Right lobe of liver (tissue), 6 donors: Measurements from ENCODE around the gene LTBP3. TPM values are rescaled to one million over a fixed set of nuclear protein-coding genes. Genes with fewer than 3 reads are reported as not detected.

Source experiments
- ATAC-seq, 4 donors: fragments of 200-7000 bp; cut with Tn5 transposase; one replicate each; pipeline ENCODE4 v1.9.1; 2020; ENCODE audit warnings: mild to moderate bottlenecking in 4 of 4, moderate library complexity in 4 of 4
- DNase-seq, 3 donors: peaks; one replicate each; pipeline ENCODE4 v3.0.0-alpha.2; 2020
- H3K27ac ChIP-seq, 3 donors: fragments of 200-600 bp; one replicate each; pipeline ENCODE4 v1.8.0; 2022
- H3K27me3 ChIP-seq, 2 donors: fragments of 200-600 bp; one replicate each; pipeline ENCODE4 v1.8.0; 2022
- H3K36me3 ChIP-seq, 4 donors: fragments of 200-600 bp; sonication (generic) in 1 of 4; one replicate each; pipeline versions ENCODE4 v1.5.1 to v1.8.0; 2017 to 2022; ENCODE audit warnings: control low read depth in 1 of 4
- H3K4me1 ChIP-seq, 4 donors: fragments of 200-600 bp; sonication (generic) in 1 of 4; one replicate each; pipeline versions ENCODE4 v1.5.1 to v1.8.0; 2017 to 2022; ENCODE audit warnings: control low read depth in 1 of 4
- H3K4me3 ChIP-seq, 3 donors: fragments of 200-600 bp; one replicate each; pipeline ENCODE4 v1.8.0; 2022
- H3K9me3 ChIP-seq, 4 donors: fragments of 200-600 bp; sonication (generic) in 1 of 4; one replicate each; pipeline versions ENCODE4 v1.5.1 to v1.8.0; 2017 to 2022; ENCODE audit warnings: control low read depth in 1 of 4
- POLR2A ChIP-seq: fragments of 450-650 bp; IDR thresholded peaks from one replicate; pipeline ENCODE4 v1.6.1; 2017; ENCODE audit warnings: antibody characterized with exemption, mild to moderate bottlenecking
- WGBS: methylation state at CpG from one replicate; pipeline ENCODE4 v1.1.6; 2018; ENCODE audit warnings: low coverage, low lambda C conversion rate; ENCODE audit not compliant: insufficient coverage; ENCODE audit errors: missing lambda C conversion rate; 5-methylcytosine and 5-hydroxymethylcytosine counted together
- intact Hi-C, 2 donors: fragments of 100-400 bp; cut with DNase I; formaldehyde crosslinking; loops; one replicate each; pipeline versions ENCODE4 v1.11.2 to v1.14.1; 2022
- total RNA-seq, 6 experiments: library from RNA; depleted of rRNA in 2 of 6; stranded (reverse); fragments of >200 nt in 2 of 6; fragmentation: NEBNext Ultra II Directional in 3 of 6; extraction: Animal tissue kit (Norgen Biotek cat#: 25700) in 3 of 6; gene quantifications; one replicate each; pipeline versions ENCODE4 v1.1.0 to v1.2.4, GENCODE V29; 2016 to 2023
- TF ChIP-seq, protein P1 (sequence below), 4 donors: fragments of 200-600 bp in 3 of 4; fragments of 450-650 bp in 1 of 4; IDR thresholded peaks; one replicate each; pipeline versions ENCODE4 v1.5.1 to v1.8.0; 2016 to 2022; ENCODE audit warnings: antibody characterized with exemption in 4 of 4, mild to moderate bottlenecking in 2 of 4
- donor health status: DM: no; HTN: yes; CAD: no.
- donor health status: DM: no; HTN: no; CAD: no.
- donor health status: DM: no; HTN: no; CAD: no.
- donor health status: DM: no; HTN: yes; CAD: no.
- donor health status: DM: no; HTN: yes; CAD: no.

Gene LTBP3
- total RNA-seq, 6 experiments from 2014 or later = 26.6 to 94.1 (median 46.8) TPM

DNA sequence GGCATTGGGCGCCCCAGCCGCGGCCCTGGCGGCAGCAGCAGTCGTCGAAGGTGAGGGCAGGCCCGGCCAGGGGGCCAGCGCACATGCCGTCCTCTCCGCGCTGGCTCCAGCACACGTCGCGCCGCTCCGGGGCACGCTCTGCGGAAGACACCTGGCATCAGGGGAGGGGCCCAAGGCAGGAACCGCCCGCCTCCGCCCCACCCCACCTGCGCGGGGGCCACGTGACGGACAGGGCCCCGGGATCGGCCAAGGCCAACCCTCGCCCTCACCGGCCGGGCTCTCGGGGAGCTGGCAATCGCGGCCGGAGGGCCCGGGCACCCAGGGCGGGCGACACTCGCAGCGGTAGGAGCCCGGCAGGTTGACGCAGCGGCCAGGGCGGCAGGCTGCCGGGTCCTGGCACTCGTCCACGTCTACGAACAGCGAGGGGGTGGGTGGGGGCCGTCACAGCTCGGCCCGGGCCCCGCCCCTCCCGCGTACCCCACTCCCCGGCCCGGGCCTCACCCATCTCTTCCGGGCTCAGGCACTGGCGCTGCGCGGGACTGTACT lies 18.3 kb downstream of the LTBP3 start:
- TF ChIP-seq, protein P1, sequence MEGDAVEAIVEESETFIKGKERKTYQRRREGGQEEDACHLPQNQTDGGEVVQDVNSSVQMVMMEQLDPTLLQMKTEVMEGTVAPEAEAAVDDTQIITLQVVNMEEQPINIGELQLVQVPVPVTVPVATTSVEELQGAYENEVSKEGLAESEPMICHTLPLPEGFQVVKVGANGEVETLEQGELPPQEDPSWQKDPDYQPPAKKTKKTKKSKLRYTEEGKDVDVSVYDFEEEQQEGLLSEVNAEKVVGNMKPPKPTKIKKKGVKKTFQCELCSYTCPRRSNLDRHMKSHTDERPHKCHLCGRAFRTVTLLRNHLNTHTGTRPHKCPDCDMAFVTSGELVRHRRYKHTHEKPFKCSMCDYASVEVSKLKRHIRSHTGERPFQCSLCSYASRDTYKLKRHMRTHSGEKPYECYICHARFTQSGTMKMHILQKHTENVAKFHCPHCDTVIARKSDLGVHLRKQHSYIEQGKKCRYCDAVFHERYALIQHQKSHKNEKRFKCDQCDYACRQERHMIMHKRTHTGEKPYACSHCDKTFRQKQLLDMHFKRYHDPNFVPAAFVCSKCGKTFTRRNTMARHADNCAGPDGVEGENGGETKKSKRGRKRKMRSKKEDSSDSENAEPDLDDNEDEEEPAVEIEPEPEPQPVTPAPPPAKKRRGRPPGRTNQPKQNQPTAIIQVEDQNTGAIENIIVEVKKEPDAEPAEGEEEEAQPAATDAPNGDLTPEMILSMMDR (IDR thresholded peaks at IDR 0.05) = peak in 1 of 4 donors; percentile 55
- no peak for TF ChIP-seq POLR2A
- intact Hi-C loops = loop anchor here (5.0 kb wide), 2 partner anchors 32 to 37 kb away; partner anchors contain the start of genes EHBP1L1 (in 1 of the 2), FAM89B (in 1 of the 2) and ZNRD2 (in 1 of the 2)
- Histone ChIP-seq H3K27me3 (no peaks in the 10 kb centered on the region), H3K9me3 (no peaks in the 10 kb centered on the region), H3K4me3 (peak overlapping the region; percentile 46 to 60 (median 59)), H3K4me1 (peaks cover 0 to 16% (median 8%) of the 10 kb centered on the region in 4 donors), H3K36me3 (peaks cover 0 to 16% (median 6%) of the 10 kb centered on the region in 4 donors), H3K27ac (peak overlapping the region; percentile 10 to 79 (median 60))
- ATAC-seq (peak in 2 of 4 donors; percentile 2 to 14), DNase-seq (no peak)
- WGBS = no CpG with 5 or more reads among the region's 60 CpGs

DNA sequence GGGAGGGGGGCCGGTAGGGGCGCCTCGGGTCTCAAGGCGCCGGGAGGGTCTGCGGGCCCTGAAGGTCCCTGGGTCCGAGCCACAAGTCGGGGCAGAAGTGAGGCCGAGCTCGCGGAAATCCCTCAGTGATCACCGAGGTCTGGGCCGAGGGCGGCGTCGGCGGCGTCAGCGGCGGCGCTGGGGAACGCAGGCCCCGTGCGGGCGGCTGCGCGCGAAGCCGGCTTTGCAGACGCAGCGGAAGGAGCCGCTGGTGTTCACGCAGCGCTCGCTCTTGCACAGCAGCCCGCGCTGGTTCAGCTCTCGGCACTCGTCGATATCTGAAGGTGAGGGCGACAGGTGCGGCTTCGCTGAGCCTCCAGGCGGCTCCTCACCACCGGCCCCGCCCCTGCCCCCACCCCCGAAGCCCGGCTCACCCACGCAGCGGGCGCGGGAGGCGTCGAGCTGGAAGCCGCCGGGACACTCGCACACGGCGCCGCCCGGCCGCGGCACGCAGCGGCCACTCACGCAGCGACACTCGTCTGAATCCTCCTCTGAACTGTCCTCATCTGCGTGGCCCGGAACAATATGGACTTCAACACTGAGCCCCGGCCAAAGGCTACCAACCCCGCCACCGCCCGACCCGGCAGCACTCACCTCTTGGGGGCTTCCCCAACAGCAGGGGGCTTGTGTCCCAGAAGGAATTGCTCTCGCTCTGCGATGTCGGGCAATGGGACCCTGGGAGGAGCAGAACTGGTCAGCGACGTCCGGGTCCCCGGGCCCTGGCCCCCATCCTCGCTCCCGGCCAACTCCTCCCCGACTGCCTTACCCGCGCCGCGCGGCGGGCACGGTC lies 19.0 kb downstream of the LTBP3 start:
- TF ChIP-seq, protein P1 (IDR thresholded peaks at IDR 0.05) = no peak
- H3K27me3 ChIP-seq = no peaks in the 10 kb centered on the region
- WGBS = 80% methylated on average over 6 of the region's 92 CpGs
- intact Hi-C loops = loop anchor here in 1 of 2 donors (5.0 kb wide), 1 partner anchor 33 kb away; the partner anchor contains the start of genes FAM89B and ZNRD2
- no peaks in the 10 kb centered on the region for H3K9me3 ChIP-seq
- peaks cover 0 to 16% (median 8%) of the 10 kb centered on the region in 4 donors for H3K4me1 ChIP-seq
- peaks cover 0 to 16% (median 6%) of the 10 kb centered on the region in 4 donors for H3K36me3 ChIP-seq
- peak overlapping the region in 1 of 3 donors; percentile 79 for H3K27ac ChIP-seq
- H3K4me3 ChIP-seq = peak overlapping the region in 2 of 3 donors; percentile 59 to 60
- DNase-seq = no peak
- ATAC-seq = no peak

DNA sequence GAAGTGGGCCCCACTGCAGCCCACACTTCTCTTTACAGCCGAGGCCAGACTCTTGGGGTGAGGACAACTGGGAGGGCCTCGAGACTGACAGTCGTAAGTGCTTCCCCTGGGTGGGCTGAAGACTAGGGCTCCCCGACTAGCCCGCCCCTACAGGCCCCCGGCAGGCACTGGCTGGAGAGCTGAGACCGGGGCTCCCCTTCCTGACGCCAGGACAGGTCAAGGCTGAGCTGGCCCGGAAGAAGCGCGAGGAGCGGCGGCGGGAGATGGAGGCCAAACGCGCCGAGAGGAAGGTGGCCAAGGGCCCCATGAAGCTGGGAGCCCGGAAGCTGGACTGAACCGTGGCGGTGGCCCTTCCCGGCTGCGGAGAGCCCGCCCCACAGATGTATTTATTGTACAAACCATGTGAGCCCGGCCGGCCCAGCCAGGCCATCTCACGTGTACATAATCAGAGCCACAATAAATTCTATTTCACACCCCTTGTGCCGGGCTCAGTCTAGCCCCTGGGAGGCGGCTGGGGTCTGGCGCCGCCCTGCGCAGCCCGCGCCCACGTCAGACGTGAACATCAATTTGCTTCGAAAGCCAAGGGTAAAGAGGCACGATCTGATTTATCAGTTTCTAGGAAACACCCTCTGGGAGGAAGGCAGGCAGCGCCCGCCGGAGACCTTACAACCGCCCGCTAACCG lies 19.8 kb downstream of the LTBP3 start:
- Histone ChIP-seq H3K27me3 (no peaks in the 10 kb centered on the region), H3K4me1 (peaks cover 0 to 16% (median 8%) of the 10 kb centered on the region in 4 donors), H3K4me3 (no peak overlapping the region), H3K27ac (no peak overlapping the region), H3K9me3 (no peaks in the 10 kb centered on the region), H3K36me3 (peaks cover 0 to 20% (median 6%) of the 10 kb centered on the region in 4 donors)
- ATAC-seq (peak in 1 of 4 donors; percentile 0), DNase-seq (peak in 2 of 3 donors; percentile 54 to 56)
- no peak for TF ChIP-seq POLR2A
- TF ChIP-seq, protein P1 (IDR thresholded peaks at IDR 0.05) = peak in 1 of 4 donors; percentile 3
- intact Hi-C loops = loop anchor here in 1 of 2 donors (5.0 kb wide), 1 partner anchor 34 kb away; the partner anchor contains the start of genes FAM89B and ZNRD2
- whole genome bisulfite sequencing = 93% methylated on average over 19 of the region's 43 CpGs

DNA sequence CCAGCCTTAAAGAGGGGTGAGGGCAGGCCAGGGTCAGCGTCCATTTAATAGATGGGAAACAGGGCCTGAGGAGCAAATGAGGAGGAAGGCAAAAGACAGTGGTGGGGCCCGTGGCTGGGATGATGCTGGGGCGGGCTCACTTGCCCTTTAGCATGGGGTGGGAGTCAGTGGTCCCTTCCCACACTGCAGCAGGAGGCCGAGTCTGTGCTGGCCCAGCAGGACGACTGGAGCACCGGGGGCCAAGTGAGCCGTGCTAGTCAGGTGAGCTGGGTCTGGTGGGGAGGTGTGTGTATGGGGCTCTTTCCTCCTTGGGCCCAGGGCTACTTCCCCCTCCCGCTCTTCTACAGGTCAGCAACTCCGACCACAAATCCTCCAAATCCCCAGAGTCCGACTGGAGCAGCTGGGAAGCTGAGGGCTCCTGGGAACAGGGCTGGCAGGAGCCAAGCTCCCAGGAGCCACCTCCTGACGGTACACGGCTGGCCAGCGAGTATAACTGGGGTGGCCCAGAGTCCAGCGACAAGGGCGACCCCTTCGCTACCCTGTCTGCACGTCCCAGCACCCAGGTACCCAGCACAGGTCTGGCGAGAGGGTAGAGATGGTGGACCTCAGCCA lies 20.4 kb downstream of the LTBP3 start:
- no peaks in the 10 kb centered on the region for H3K9me3 ChIP-seq
- DNase-seq = peak in 1 of 3 donors; percentile 52
- no peak for ATAC-seq
- H3K36me3 ChIP-seq = peaks cover 0 to 27% (median 7%) of the 10 kb centered on the region in 4 donors
- no peak overlapping the region for H3K4me3 ChIP-seq
- H3K27ac ChIP-seq = no peak overlapping the region
- no peaks in the 10 kb centered on the region for H3K27me3 ChIP-seq
- TF ChIP-seq, protein P1 (IDR thresholded peaks at IDR 0.05) = no peak
- no peak for TF ChIP-seq POLR2A
- H3K4me1 ChIP-seq = peaks cover 0 to 16% (median 8%) of the 10 kb centered on the region in 4 donors
- intact Hi-C loops = loop anchor here in 1 of 2 donors (5.0 kb wide), 1 partner anchor 35 kb away; the partner anchor contains the start of genes FAM89B and ZNRD2
- WGBS = 83% methylated on average over 6 of the region's 18 CpGs
